GM12878 (cell line): ENCODE results near the gene GAS6. TPM values are rescaled to one million over a fixed set of nuclear protein-coding genes. Genes with fewer than 3 reads are reported as not detected.

ENCODE experiments used
- BCL11A ChIP-seq: IDR thresholded peaks from 2 replicates; pipeline ENCODE4 v1.6.1; 2011; ENCODE audit warnings: low read depth, low read length
- BHLHE40 ChIP-seq, 2 experiments: fragments of 450-650 bp in 1 of 2; IDR thresholded peaks; 2 replicates each; pipeline ENCODE4 v1.6.1; 2011 to 2017; ENCODE audit warnings: low read depth in 2 of 2, borderline replicate concordance in 1 of 2, improper control_type of control experiment in 1 of 2, low read length in 1 of 2, mild to moderate bottlenecking in 1 of 2
- CEBPB ChIP-seq, 2 experiments: fragments of 150-350 bp in 1 of 2; IDR thresholded peaks; 2 replicates each; pipeline ENCODE4 v1.6.1; 2012 to 2014; ENCODE audit warnings: low read depth in 2 of 2, low read length in 2 of 2, borderline replicate concordance in 1 of 2, inconsistent platforms in 1 of 2
- CHD1 ChIP-seq: IDR thresholded peaks from 2 replicates; pipeline ENCODE4 v1.6.1; 2012; ENCODE audit warnings: low read depth, low read length, improper control_type of control experiment
- IRF4 ChIP-seq: IDR thresholded peaks from 2 replicates; pipeline ENCODE4 v1.6.1; 2011; ENCODE audit warnings: low read depth, low read length
- NFIC ChIP-seq: IDR thresholded peaks from 2 replicates; pipeline ENCODE4 v1.6.1; 2012; ENCODE audit warnings: low read depth, mild to moderate bottlenecking, inconsistent platforms, low read length, moderate library complexity
- NFYB ChIP-seq: IDR thresholded peaks from 2 replicates; pipeline ENCODE4 v1.6.1; 2011; ENCODE audit warnings: low read depth, mild to moderate bottlenecking, low read length, improper control_type of control experiment, moderate library complexity; ENCODE audit not compliant: insufficient read depth
- NR2C1 ChIP-seq: fragments of 450-650 bp; IDR thresholded peaks from 2 replicates; pipeline ENCODE4 v1.6.1; 2017; ENCODE audit warnings: antibody characterized with exemption, mild to moderate bottlenecking, moderate library complexity
- POLR2AphosphoS5 ChIP-seq: IDR thresholded peaks from 2 replicates; pipeline ENCODE4 v1.6.1; 2011; ENCODE audit warnings: mild to moderate bottlenecking, low read length, inconsistent platforms
- RAD51 ChIP-seq: fragments of 450-650 bp; IDR thresholded peaks from 2 replicates; pipeline ENCODE4 v1.6.1; 2016; ENCODE audit warnings: moderate library complexity, mild to moderate bottlenecking, inconsistent platforms
- SMAD5 ChIP-seq: IDR thresholded peaks from 2 replicates; pipeline ENCODE4 v1.6.1; 2016; ENCODE audit warnings: antibody characterized with exemption, low read depth
- SREBF2 ChIP-seq: IDR thresholded peaks from 2 replicates; pipeline ENCODE4 v1.6.1; 2012; ENCODE audit warnings: mild to moderate bottlenecking, low read length
- YY1 ChIP-seq: IDR thresholded peaks from 2 replicates; pipeline ENCODE4 v1.6.1; 2011; ENCODE audit warnings: low read depth, mild to moderate bottlenecking, low read length
- ZBED1 ChIP-seq: IDR thresholded peaks from 2 replicates; pipeline ENCODE4 v1.6.1; 2016; ENCODE audit warnings: borderline replicate concordance
- ZNF274 ChIP-seq: IDR thresholded peaks from one replicate; pipeline ENCODE4 v1.8.0; 2011; ENCODE audit not compliant: insufficient read length, insufficient read depth
- polyA plus RNA-seq, 11 experiments: library from polyadenylated mRNA; depleted of rRNA in 4 of 11; unstranded in 6 of 11; stranded (reverse) in 5 of 11; fragments of >200 nt; fragmentation: Nextera tagmentation in 4 of 11; fragmentation: Illumina TruSeq in 1 of 11; extraction: Ambion mirVana in 4 of 11; extraction: Trizol in 1 of 11; gene quantifications; 1 replicate in 1 of 11; 2 replicates in 10 of 11; pipeline versions ENCODE4 v1.2.1 to v1.2.3, GENCODE V29; 2011 to 2016; ENCODE audit warnings: inconsistent platforms in 2 of 11, missing spikeins in 2 of 11, low read depth in 1 of 11
- total RNA-seq, 4 experiments: library from RNA; depleted of rRNA in 3 of 4; stranded (reverse); fragments of >200 nt in 3 of 4; fragmentation: Illumina TruSeq in 1 of 4; extraction: Trizol in 1 of 4; gene quantifications; 2 replicates each; pipeline versions ENCODE4 v1.2.1 to v1.2.3, GENCODE V29; 2013 to 2021
- TF ChIP-seq, protein P1 (sequence below): fragments of 450-650 bp; IDR thresholded peaks from 2 replicates; pipeline ENCODE4 v1.6.1; 2018; ENCODE audit warnings: borderline replicate concordance, mild to moderate bottlenecking; ENCODE audit not compliant: partially characterized antibody
- TF ChIP-seq, protein P2 (sequence below): fragments of 450-650 bp; IDR thresholded peaks from 2 replicates; pipeline ENCODE4 v1.6.1; 2016; ENCODE audit warnings: mild to moderate bottlenecking, moderate library complexity, borderline replicate concordance
- TF ChIP-seq, protein P3 (sequence below): fragments of 450-650 bp; IDR thresholded peaks from 2 replicates; pipeline ENCODE4 v1.6.1; 2017; ENCODE audit warnings: borderline replicate concordance
- TF ChIP-seq, protein P4 (sequence below): IDR thresholded peaks from 2 replicates; pipeline ENCODE4 v1.6.1; 2012; ENCODE audit warnings: low read length, inconsistent platforms

Gene GAS6
- total and polyA plus RNA-seq, 10 of the 15 experiments (the other 5 are each of a cell fraction or from before 2014, with no cell fraction given), result 0.03 to 0.59 (median 0.10) TPM; not detected in 2

DNA sequence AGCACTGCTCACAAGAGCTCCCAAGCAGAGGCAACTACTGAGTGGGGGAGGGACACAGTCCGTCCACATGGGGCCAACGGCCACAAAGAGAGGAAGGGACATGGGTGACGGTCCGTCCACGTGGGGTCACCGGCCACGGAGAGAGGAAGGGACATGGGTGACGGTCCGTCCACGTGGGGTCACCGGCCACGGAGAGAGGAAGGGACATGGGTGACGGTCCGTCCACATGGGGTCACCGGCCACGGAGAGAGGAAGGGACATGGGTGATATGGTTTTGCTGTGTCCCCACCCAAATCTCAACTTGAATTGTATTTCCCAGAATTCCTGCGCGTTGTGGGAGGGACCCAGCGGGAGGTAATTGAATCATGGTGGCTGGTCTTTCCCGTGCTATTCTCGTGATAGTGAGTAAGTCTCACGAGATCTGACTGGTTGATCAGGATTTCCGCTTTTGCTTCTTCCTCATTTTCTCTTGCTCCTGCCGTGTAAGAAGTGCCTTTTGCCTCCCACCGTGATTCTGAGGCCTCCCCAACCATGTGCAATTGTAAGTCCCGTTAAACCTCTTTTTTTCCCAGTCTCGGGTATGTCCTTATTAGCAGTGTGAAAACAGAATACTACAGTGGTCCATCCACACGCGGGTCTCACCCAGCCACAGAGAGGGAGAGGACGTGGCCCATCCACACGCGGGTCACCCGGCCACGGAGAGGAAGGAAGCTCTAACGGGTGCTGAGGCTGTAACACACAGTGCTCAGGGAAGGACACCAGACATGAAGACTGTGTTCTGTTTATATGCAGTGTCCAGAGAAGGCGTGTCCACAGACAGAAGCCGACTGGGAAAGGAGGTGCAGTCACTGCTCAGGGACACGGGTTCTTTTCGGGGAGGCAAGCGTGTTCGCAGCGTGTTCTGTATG is 48.5 kb downstream of the GAS6 start (continued):
- no peak for TF ChIP-seq CEBPB (IDR thresholded peaks at IDR 0.05; ENCODE audit: borderline replicate concordance in 1 of 2, low read depth in 2 of 2, low read length in 2 of 2)
- no peak for TF ChIP-seq CHD1
- TF ChIP-seq SMAD5, result peak; percentile 33; the same call in 1 of the 2 replicates
- TF ChIP-seq NFIC, result no peak
- TF ChIP-seq IRF4, result no peak
- TF ChIP-seq, protein P1, sequence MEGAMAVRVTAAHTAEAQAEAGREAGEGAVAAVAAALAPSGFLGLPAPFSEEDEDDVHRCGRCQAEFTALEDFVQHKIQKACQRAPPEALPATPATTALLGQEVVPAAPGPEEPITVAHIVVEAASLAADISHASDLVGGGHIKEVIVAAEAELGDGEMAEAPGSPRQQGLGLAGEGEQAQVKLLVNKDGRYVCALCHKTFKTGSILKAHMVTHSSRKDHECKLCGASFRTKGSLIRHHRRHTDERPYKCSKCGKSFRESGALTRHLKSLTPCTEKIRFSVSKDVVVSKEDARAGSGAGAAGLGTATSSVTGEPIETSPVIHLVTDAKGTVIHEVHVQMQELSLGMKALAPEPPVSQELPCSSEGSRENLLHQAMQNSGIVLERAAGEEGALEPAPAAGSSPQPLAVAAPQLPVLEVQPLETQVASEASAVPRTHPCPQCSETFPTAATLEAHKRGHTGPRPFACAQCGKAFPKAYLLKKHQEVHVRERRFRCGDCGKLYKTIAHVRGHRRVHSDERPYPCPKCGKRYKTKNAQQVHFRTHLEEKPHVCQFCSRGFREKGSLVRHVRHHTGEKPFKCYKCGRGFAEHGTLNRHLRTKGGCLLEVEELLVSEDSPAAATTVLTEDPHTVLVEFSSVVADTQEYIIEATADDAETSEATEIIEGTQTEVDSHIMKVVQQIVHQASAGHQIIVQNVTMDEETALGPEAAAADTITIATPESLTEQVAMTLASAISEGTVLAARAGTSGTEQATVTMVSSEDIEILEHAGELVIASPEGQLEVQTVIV, result no peak
- TF ChIP-seq, protein P2, sequence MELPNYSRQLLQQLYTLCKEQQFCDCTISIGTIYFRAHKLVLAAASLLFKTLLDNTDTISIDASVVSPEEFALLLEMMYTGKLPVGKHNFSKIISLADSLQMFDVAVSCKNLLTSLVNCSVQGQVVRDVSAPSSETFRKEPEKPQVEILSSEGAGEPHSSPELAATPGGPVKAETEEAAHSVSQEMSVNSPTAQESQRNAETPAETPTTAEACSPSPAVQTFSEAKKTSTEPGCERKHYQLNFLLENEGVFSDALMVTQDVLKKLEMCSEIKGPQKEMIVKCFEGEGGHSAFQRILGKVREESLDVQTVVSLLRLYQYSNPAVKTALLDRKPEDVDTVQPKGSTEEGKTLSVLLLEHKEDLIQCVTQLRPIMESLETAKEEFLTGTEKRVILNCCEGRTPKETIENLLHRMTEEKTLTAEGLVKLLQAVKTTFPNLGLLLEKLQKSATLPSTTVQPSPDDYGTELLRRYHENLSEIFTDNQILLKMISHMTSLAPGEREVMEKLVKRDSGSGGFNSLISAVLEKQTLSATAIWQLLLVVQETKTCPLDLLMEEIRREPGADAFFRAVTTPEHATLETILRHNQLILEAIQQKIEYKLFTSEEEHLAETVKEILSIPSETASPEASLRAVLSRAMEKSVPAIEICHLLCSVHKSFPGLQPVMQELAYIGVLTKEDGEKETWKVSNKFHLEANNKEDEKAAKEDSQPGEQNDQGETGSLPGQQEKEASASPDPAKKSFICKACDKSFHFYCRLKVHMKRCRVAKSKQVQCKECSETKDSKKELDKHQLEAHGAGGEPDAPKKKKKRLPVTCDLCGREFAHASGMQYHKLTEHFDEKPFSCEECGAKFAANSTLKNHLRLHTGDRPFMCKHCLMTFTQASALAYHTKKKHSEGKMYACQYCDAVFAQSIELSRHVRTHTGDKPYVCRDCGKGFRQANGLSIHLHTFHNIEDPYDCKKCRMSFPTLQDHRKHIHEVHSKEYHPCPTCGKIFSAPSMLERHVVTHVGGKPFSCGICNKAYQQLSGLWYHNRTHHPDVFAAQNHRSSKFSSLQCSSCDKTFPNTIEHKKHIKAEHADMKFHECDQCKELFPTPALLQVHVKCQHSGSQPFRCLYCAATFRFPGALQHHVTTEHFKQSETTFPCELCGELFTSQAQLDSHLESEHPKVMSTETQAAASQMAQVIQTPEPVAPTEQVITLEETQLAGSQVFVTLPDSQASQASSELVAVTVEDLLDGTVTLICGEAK, result peak; percentile 38; the same call in 1 of the 2 replicates
- TF ChIP-seq POLR2AphosphoS5, result peak; percentile 68
- TF ChIP-seq BHLHE40 (IDR thresholded peaks at IDR 0.05; ENCODE audit: borderline replicate concordance in 1 of 2, low read depth in 2 of 2, low read length in 1 of 2), result no peak
- no peak for TF ChIP-seq ZNF274
- TF ChIP-seq, protein P3, sequence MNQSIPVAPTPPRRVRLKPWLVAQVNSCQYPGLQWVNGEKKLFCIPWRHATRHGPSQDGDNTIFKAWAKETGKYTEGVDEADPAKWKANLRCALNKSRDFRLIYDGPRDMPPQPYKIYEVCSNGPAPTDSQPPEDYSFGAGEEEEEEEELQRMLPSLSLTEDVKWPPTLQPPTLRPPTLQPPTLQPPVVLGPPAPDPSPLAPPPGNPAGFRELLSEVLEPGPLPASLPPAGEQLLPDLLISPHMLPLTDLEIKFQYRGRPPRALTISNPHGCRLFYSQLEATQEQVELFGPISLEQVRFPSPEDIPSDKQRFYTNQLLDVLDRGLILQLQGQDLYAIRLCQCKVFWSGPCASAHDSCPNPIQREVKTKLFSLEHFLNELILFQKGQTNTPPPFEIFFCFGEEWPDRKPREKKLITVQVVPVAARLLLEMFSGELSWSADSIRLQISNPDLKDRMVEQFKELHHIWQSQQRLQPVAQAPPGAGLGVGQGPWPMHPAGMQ, result peak; percentile 69; the same call in 1 of the 2 replicates
- no peak for TF ChIP-seq NR2C1
- 0 out of 2 replicates have a peak, but pooled peaks have one; percentile 19 for TF ChIP-seq YY1
- TF ChIP-seq BCL11A, result no peak
- TF ChIP-seq SREBF2, result no peak
- no peak for TF ChIP-seq NFYB
- TF ChIP-seq, protein P4, sequence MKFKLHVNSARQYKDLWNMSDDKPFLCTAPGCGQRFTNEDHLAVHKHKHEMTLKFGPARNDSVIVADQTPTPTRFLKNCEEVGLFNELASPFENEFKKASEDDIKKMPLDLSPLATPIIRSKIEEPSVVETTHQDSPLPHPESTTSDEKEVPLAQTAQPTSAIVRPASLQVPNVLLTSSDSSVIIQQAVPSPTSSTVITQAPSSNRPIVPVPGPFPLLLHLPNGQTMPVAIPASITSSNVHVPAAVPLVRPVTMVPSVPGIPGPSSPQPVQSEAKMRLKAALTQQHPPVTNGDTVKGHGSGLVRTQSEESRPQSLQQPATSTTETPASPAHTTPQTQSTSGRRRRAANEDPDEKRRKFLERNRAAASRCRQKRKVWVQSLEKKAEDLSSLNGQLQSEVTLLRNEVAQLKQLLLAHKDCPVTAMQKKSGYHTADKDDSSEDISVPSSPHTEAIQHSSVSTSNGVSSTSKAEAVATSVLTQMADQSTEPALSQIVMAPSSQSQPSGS, result no peak
- no peak for TF ChIP-seq RAD51
- 0 out of 2 replicates have a peak, but pooled peaks have one; percentile 35 for TF ChIP-seq ZBED1
